GM12872 (cell line): Measurements from ENCODE around the gene CRYBG1.

Source experiments
- CTCF ChIP-seq: IDR thresholded peaks from 3 replicates; pipeline ENCODE4 v1.5.1; 2011; ENCODE audit warnings: low read depth, mild to moderate bottlenecking, low read length, moderate library complexity; ENCODE audit not compliant: insufficient read depth

The CRYBG1 gene

GRCh38 chr6:106568530-106568929 is 208.0 kb downstream of the CRYBG1 start:
- no peak for TF ChIP-seq CTCF

GRCh38 chr6:106569428-106569827 is 208.9 kb downstream of the CRYBG1 start:
- TF ChIP-seq CTCF: no peak

DNA sequence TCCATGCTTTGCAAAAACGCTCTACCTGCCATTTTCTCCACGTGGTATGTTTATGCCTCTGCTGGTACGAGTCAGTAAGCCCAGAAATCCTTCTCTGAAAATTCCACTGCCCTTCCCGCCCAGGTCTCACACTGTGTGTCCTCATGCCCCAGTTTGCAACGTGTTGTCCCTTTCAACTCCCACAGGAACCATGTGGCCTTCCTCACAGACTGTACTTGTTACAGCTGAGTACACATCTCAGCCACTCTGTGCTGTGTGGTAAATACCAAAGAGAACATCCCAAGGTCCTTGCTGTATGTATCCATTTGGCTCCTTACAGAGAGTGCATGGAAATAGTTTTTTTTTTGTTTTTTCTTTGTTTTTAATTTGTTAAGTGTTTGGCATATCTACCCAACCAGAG is 211.9 kb downstream of the CRYBG1 start:
- no peak for TF ChIP-seq CTCF

DNA sequence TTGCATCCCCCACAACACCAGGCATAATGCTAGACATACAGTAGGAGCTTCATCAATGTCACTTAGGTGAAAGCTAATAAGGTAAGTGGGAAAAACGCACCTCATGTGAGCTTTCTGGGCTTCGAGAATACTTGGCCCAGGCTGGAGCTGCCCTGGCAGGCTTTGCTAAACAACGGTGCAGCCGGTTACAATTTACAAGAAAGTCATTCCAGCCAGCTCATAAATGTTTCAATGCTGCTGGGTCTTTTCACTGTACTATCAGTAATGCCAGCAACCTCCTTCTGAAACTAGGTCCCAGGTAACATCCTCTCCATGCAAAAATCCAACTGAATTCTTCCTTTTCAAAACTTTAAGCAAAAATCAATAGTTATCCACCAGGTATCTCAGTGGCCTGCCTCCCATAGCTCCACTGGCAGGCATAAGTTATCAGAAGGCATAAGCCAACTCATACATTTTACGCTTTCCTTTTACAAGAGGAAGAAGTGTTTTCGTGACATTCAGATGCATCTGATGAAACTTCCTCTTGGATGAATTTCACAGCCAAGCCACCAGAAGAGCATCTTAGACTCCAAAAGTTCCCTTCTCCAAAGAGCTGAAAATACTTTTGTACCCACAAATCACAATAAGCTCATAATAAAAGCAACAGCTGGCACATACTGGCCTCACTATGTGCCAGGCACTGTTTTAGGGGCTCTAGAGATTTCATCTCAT is 212.5 kb downstream of the CRYBG1 start:
- no peak for TF ChIP-seq CTCF

- TF ChIP-seq CTCF: no peak
These were observed 214.4 kb downstream of the CRYBG1 start for GRCh38 chr6:106574741-106575458.

DNA sequence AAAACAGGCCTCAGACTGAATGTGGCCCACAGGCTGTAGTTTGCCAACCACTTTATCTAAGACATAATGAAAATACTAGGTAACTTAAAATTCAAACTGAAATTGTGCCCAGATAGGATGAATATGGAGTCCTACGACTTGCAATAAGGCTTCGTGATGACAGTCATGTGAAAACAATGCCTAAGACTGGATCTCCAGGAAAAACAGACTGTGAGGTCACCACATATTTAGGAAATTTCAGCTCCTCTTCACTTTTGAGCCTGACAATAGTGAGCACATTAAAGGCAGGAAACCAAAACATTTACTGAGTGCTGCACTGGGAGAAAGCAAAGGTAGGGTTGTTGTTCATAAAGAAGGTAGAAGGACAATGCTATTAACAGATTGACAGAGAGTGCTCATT is 218.8 kb downstream of the CRYBG1 start:
- no peak for TF ChIP-seq CTCF

DNA sequence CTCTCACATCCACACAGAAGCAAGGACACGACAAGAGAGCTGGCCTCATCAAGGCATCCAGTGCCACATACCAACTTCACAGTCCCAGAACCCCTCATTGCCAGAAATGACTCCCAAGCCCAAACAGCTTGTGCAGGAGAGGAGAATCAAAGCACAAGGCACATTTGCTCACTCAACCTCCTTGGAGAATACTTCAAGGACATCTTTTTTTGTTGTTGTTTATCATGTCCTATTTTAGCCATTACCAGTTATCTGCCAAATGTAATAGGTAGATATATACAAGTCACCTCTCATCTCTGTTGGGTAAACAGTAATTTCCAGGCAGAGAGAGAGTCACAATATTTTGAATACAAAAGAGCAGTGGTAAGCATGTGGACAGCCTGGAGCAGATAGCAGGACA is 221.0 kb downstream of the CRYBG1 start:
- TF ChIP-seq CTCF: no peak
